Stimulated activated CD4-positive, alpha-beta T cell treated with anti-CD3 and anti-CD28 coated beads, Interleukin-4, amount 100 ng/mL, for 48 hours (primary cell): ENCODE measurements around the gene PHF23.
A peak's percentile ranks its signal among the peaks of the same experiment; 100 is the strongest.
"Not testable (repeated sequence)": the region's sequence is repeated elsewhere in the genome, so short reads cannot be mapped to it uniquely, and the experiment has no call there.

Experiments
- DNase-seq, 2 donors: peaks; one replicate each; pipeline ENCODE4 v3.0.0-alpha.2; 2020; ENCODE audit warnings: low read depth in 2 of 2

PHF23 gene

GRCh38 chr17:7258731-7259554 lies 19.7 kb upstream of the PHF23 start:
- no peak for DNase-seq

- DNase-seq = no peak
Observed at GRCh38 chr17:7256766-7257456, 17.7 kb upstream of the PHF23 start.

GRCh38 chr17:7254511-7254910 lies 15.3 kb upstream of the PHF23 start:
- DNase-seq = no peak

- no peak for DNase-seq
Observed at GRCh38 chr17:7253082-7253481, 13.8 kb upstream of the PHF23 start.

GRCh38 chr17:7252176-7253043 lies 13.2 kb upstream of the PHF23 start, which contains the start of gene ELP5:
ELP5 (plus strand) TSS chr17:7252215; CDS start chr17:7252551, 336 bp downstream.
- peak; percentile 87 to 91 for DNase-seq

GRCh38 chr17:7251661-7252175 lies 12.5 kb upstream of the PHF23 start, which contains the start of gene CTDNEP1:
CTDNEP1 (minus strand) TSS chr17:7251734; CDS start chr17:7251296, 438 bp downstream.
- peak; percentile 96 to 98 for DNase-seq

- no peak for DNase-seq
Observed at GRCh38 chr17:7250695-7251627, 11.7 kb upstream of the PHF23 start.

GRCh38 chr17:7249830-7250229 lies 10.6 kb upstream of the PHF23 start:
- DNase-seq = no peak

GRCh38 chr17:7249214-7249613 lies 10.0 kb upstream of the PHF23 start:
- DNase-seq = no peak

GRCh38 chr17:7248796-7249195 lies 9.5 kb upstream of the PHF23 start:
- no peak for DNase-seq

GRCh38 chr17:7246779-7247178 lies 7.5 kb upstream of the PHF23 start:
- DNase-seq = no peak

GRCh38 chr17:7243838-7244237 lies 4.6 kb upstream of the PHF23 start:
- not testable (repeated sequence) for DNase-seq

GRCh38 chr17:7243453-7243729 lies 4.1 kb upstream of the PHF23 start:
- DNase-seq = no peak

GRCh38 chr17:7242717-7243452 lies 3.6 kb upstream of the PHF23 start:
- peak; percentile 88 to 89 for DNase-seq

GRCh38 chr17:7241783-7242716 lies 2.8 kb upstream of the PHF23 start, which contains the start of gene GABARAP:
GABARAP (minus strand) TSS chr17:7242449; CDS start chr17:7242330, 119 bp downstream.
- DNase-seq = peak; percentile 89 to 95

GRCh38 chr17:7241090-7241733 lies 2.0 kb upstream of the PHF23 start:
- DNase-seq = no peak

- DNase-seq = no peak
Observed at GRCh38 chr17:7240375-7240774, 1.1 kb upstream of the PHF23 start.

- no peak for DNase-seq
Observed at GRCh38 chr17:7238420-7239090, 702 bp downstream of the PHF23 start.
